ENCODE data around the gene TNNT2. TPM values are rescaled to one million over a fixed set of nuclear protein-coding genes. Genes with fewer than 3 reads are reported as not detected.
A peak's percentile ranks its signal among the peaks of the same experiment; 100 is the strongest.

TNNT2 gene
- total and polyA plus RNA-seq, 2 of the 8 experiments (the other 6 are each of a cell fraction or from before 2014, with no cell fraction given), result 3.1 to 21.0 TPM

GRCh38 chr1:201376464-201377374, 761 bp downstream of the TNNT2 start (continued):
- TF ChIP-seq RAD21 (IDR thresholded peaks at IDR 0.05 in 1 of 2, conservative IDR thresholded peaks at IDR 0.05 in 1 of 2; ENCODE audit: low read depth in 2 of 2, low read length in 2 of 2), result peak; percentile 37 to 55; a peak in 3 of 4 replicates
- peak; percentile 99 for TF ChIP-seq KDM1A (IDR thresholded peaks at IDR 0.05; ENCODE audit: borderline replicate concordance, low read length)
- no peak for TF ChIP-seq POU5F1 (IDR thresholded peaks at IDR 0.05; ENCODE audit: low read depth, low read length)
- no peak for TF ChIP-seq SAP30 (IDR thresholded peaks at IDR 0.05; ENCODE audit: insufficient read depth, insufficient replicate concordance, low read length)
- no peak for TF ChIP-seq EZH2 (IDR thresholded peaks at IDR 0.05; ENCODE audit: low read depth, low read length, severe bottlenecking)
- no peak for TF ChIP-seq CEBPB (IDR thresholded peaks at IDR 0.05; ENCODE audit: low read depth, low read length)
- no peak for TF ChIP-seq CREB1 (IDR thresholded peaks at IDR 0.05)
- no peak for TF ChIP-seq BRCA1 (IDR thresholded peaks at IDR 0.05; ENCODE audit: low read depth, low read length)
- TF ChIP-seq BCL11A (IDR thresholded peaks at IDR 0.05; ENCODE audit: low read depth in 2 of 2, low read length in 2 of 2), result no peak
- TF ChIP-seq ZNF274 (IDR thresholded peaks at IDR 0.05; ENCODE audit: borderline replicate concordance, extremely low read depth, low read length), result no peak
- TF ChIP-seq CBX5 (IDR thresholded peaks at IDR 0.05; ENCODE audit: low read depth, low read length), result no peak
- TF ChIP-seq SUZ12 (IDR thresholded peaks at IDR 0.05; ENCODE audit: low read length), result no peak
- TF ChIP-seq RFX5 (IDR thresholded peaks at IDR 0.05; ENCODE audit: borderline replicate concordance, low read depth, low read length), result no peak
- TF ChIP-seq MAFK (IDR thresholded peaks at IDR 0.05; ENCODE audit: low read depth, low read length), result no peak
- TF ChIP-seq ASH2L (IDR thresholded peaks at IDR 0.05; ENCODE audit: low read length), result peak; percentile 100
- TF ChIP-seq SP4 (IDR thresholded peaks at IDR 0.05; ENCODE audit: low read length), result 0 out of 2 replicates have a peak, but pooled peaks have one; percentile 63
- TF ChIP-seq NRF1 (IDR thresholded peaks at IDR 0.05; ENCODE audit: low read depth, low read length), result no peak; the same call in 1 of the 2 replicates
- no peak for TF ChIP-seq SIX5 (IDR thresholded peaks at IDR 0.05; ENCODE audit: low read depth, low read length)
- peak; percentile 37 for TF ChIP-seq TAF7 (optimal IDR thresholded peaks at IDR 0.05; ENCODE audit: borderline replicate concordance, low read depth, low read length)
- TF ChIP-seq E2F6 (IDR thresholded peaks at IDR 0.05), result no peak
- TF ChIP-seq CBX8 (IDR thresholded peaks at IDR 0.05; ENCODE audit: borderline replicate concordance, low read depth, low read length), result no peak
- TF ChIP-seq POLR2A (IDR thresholded peaks at IDR 0.05; ENCODE audit: control extremely low read depth in 1 of 2, low read depth in 2 of 2, low read length in 2 of 2), result peak; percentile 76 to 77
- TF ChIP-seq CHD2 (IDR thresholded peaks at IDR 0.05; ENCODE audit: low read length), result peak; percentile 41; the same call in 1 of the 2 replicates
- 0 out of 2 replicates have a peak, but pooled peaks have one; percentile 49 for TF ChIP-seq BACH1 (IDR thresholded peaks at IDR 0.05; ENCODE audit: low read length)

Data from H1 (cell line).